Measurements from ENCODE around the gene CDC42BPB. TPM values are rescaled to one million over a fixed set of nuclear protein-coding genes. Genes with fewer than 3 reads are reported as not detected.

Gene CDC42BPB
- total and polyA plus RNA-seq, 2 of the 13 experiments (the other 11 are each of a cell fraction or from before 2014, with no cell fraction given): 19.7 to 32.3 TPM

DNA sequence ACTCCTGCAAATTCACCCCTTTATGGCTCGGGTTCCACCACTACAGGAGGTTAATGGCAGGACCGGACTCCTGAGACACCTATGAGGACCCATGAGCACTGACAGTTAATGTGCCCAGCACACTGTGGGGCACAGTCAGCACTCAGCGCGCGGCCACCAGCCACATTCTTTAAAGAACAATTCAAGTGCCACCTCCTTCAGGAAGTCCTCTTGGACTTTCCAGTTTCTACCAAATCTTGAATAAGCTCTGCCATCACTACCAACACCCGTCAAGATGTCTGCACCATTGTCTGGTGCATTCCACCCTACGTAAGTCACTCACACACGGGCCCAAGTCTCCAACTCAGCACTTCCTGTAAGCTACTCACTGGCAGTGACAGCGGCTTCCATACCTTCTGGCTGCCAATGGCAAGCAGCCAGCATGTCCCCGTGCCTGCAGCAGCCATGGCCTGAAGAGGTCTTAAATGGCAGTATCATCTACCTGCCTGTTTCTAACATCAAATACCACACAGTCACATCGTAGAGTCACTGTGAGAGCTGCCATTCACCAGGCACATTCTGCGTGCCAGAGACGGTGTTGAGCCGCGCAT lies 48.5 kb downstream of the CDC42BPB start:
- Histone ChIP-seq H3K4me1 (ENCODE audit: insufficient read depth, low read length) (no peaks in the 10 kb centered on the region), H4K20me1 (ENCODE audit: insufficient read depth, low read length) (no peaks in the 10 kb centered on the region), H3K9ac (ENCODE audit: insufficient read depth, low read depth, low read length) (no peak overlapping the region), H3K9me3 (ENCODE audit: low read length) (no peaks in the 10 kb centered on the region), H3K4me2 (ENCODE audit: low read depth, low read length) (no peak overlapping the region), H3K79me2 (ENCODE audit: insufficient read depth, low read length) (no peaks in the 10 kb centered on the region), H3K27me3 (ENCODE audit: control insufficient read depth in 1 of 2, insufficient read depth in 2 of 2, low read length in 2 of 2) (no peaks in the 10 kb centered on the region), H3K4me3 (replicated peaks in 1 of 3; ENCODE audit: insufficient read depth in 1 of 3, low read depth in 2 of 3, low read length in 3 of 3) (no peak overlapping the region), H2AFZ (ENCODE audit: low read length) (no peak overlapping the region), H3K36me3 (replicated peaks in 1 of 2; ENCODE audit: control insufficient read depth in 1 of 2, insufficient read depth in 2 of 2, low read length in 2 of 2) (peaks cover 15 to 25% of the 10 kb centered on the region in 2 experiments; a peak in 4 of 5 replicates), H3K27ac (ENCODE audit: extremely low read length, insufficient read depth, low read length) (no peak overlapping the region)
- POLR2A ChIA-PET: no interaction called here
- DNase-seq (ENCODE audit: low spot score) (no peak), ATAC-seq (no peak), FAIRE-seq (no peak)
- 99% methylated on average over 12 of the region's 15 CpGs for WGBS (ENCODE audit: low lambda C conversion rate)
- no TSS peak for BruUV-seq (replicated peaks)
- CTCF ChIA-PET (ENCODE audit: low intra/inter-chr PET ratio, low total read pairs): no interaction called here
- TF ChIP-seq, protein P1, sequence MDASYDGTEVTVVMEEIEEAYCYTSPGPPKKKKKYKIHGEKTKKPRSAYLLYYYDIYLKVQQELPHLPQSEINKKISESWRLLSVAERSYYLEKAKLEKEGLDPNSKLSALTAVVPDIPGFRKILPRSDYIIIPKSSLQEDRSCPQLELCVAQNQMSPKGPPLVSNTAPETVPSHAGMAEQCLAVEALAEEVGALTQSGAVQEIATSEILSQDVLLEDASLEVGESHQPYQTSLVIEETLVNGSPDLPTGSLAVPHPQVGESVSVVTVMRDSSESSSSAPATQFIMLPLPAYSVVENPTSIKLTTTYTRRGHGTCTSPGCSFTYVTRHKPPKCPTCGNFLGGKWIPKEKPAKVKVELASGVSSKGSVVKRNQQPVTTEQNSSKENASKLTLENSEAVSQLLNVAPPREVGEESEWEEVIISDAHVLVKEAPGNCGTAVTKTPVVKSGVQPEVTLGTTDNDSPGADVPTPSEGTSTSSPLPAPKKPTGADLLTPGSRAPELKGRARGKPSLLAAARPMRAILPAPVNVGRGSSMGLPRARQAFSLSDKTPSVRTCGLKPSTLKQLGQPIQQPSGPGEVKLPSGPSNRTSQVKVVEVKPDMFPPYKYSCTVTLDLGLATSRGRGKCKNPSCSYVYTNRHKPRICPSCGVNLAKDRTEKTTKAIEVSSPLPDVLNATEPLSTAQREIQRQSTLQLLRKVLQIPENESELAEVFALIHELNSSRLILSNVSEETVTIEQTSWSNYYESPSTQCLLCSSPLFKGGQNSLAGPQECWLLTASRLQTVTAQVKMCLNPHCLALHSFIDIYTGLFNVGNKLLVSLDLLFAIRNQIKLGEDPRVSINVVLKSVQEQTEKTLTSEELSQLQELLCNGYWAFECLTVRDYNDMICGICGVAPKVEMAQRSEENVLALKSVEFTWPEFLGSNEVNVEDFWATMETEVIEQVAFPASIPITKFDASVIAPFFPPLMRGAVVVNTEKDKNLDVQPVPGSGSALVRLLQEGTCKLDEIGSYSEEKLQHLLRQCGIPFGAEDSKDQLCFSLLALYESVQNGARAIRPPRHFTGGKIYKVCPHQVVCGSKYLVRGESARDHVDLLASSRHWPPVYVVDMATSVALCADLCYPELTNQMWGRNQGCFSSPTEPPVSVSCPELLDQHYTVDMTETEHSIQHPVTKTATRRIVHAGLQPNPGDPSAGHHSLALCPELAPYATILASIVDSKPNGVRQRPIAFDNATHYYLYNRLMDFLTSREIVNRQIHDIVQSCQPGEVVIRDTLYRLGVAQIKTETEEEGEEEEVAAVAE (CRISPR knock-in tag; IDR thresholded peaks at IDR 0.05; ENCODE audit: borderline replicate concordance): no peak
- no peak for TF ChIP-seq ZNF12 (CRISPR knock-in tag; IDR thresholded peaks at IDR 0.05)
- intact Hi-C loops (cut with micrococcal nuclease; ENCODE audit: unreplicated experiment) (no loop called here), in situ Hi-C loops (cut with HindIII; ENCODE audit: extremely low pct_ligation_motif_present, low pct_unique_long_range_greater_than_20kb) (no loop called here)

DNA sequence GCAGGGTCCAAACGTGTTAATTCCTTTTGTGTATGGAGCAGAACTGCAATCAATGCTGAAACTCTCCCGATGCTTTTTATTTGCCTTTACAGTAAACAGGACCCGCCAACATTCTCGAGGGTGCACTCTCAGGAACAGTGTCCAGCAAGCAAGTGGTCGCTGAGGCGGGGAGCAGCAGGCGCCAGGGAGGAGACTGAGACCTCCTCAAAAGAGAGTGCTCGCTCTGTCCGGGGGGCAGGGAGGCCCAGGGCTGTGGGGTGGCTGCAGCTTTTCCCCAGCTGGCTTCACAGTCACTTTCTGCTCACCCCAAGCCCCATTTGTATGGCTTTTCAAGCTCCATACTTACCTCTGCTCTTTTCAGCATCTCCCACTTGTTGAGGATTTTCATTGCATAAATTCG lies 49.2 kb downstream of the CDC42BPB start:
- Histone ChIP-seq H3K4me2 (ENCODE audit: low read depth, low read length) (no peak overlapping the region), H2AFZ (ENCODE audit: low read length) (no peak overlapping the region), H3K4me3 (replicated peaks in 1 of 3; ENCODE audit: insufficient read depth in 1 of 3, low read depth in 2 of 3, low read length in 3 of 3) (no peak overlapping the region), H3K36me3 (replicated peaks in 1 of 2; ENCODE audit: control insufficient read depth in 1 of 2, insufficient read depth in 2 of 2, low read length in 2 of 2) (peaks cover 17 to 30% of the 10 kb centered on the region in 2 experiments; a peak in 4 of 5 replicates), H3K79me2 (ENCODE audit: insufficient read depth, low read length) (no peaks in the 10 kb centered on the region), H3K27ac (ENCODE audit: extremely low read length, insufficient read depth, low read length) (no peak overlapping the region), H3K9me3 (ENCODE audit: low read length) (no peaks in the 10 kb centered on the region), H3K27me3 (ENCODE audit: control insufficient read depth in 1 of 2, insufficient read depth in 2 of 2, low read length in 2 of 2) (no peaks in the 10 kb centered on the region), H3K9ac (ENCODE audit: insufficient read depth, low read depth, low read length) (no peak overlapping the region), H3K4me1 (ENCODE audit: insufficient read depth, low read length) (no peaks in the 10 kb centered on the region), H4K20me1 (ENCODE audit: insufficient read depth, low read length) (no peaks in the 10 kb centered on the region)
- no TSS peak for BruUV-seq (replicated peaks)
- FAIRE-seq (no peak), ATAC-seq (no peak), DNase-seq (ENCODE audit: low spot score) (no peak)
- intact Hi-C loops (cut with micrococcal nuclease; ENCODE audit: unreplicated experiment) (no loop called here), in situ Hi-C loops (cut with HindIII; ENCODE audit: extremely low pct_ligation_motif_present, low pct_unique_long_range_greater_than_20kb) (no loop called here)
- WGBS (ENCODE audit: low lambda C conversion rate): 96% methylated on average over 9 of the region's 10 CpGs
- CTCF ChIA-PET (ENCODE audit: low intra/inter-chr PET ratio, low total read pairs): no interaction called here
- POLR2A ChIA-PET: no interaction called here
- TF ChIP-seq, protein P2, sequence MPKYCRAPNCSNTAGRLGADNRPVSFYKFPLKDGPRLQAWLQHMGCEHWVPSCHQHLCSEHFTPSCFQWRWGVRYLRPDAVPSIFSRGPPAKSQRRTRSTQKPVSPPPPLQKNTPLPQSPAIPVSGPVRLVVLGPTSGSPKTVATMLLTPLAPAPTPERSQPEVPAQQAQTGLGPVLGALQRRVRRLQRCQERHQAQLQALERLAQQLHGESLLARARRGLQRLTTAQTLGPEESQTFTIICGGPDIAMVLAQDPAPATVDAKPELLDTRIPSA (CRISPR knock-in tag; IDR thresholded peaks at IDR 0.05; ENCODE audit: borderline replicate concordance): no peak
- TF ChIP-seq, protein P3, sequence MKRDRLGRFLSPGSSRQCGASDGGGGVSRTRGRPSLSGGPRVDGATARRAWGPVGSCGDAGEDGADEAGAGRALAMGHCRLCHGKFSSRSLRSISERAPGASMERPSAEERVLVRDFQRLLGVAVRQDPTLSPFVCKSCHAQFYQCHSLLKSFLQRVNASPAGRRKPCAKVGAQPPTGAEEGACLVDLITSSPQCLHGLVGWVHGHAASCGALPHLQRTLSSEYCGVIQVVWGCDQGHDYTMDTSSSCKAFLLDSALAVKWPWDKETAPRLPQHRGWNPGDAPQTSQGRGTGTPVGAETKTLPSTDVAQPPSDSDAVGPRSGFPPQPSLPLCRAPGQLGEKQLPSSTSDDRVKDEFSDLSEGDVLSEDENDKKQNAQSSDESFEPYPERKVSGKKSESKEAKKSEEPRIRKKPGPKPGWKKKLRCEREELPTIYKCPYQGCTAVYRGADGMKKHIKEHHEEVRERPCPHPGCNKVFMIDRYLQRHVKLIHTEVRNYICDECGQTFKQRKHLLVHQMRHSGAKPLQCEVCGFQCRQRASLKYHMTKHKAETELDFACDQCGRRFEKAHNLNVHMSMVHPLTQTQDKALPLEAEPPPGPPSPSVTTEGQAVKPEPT (CRISPR knock-in tag; IDR thresholded peaks at IDR 0.05; ENCODE audit: low read depth): no peak
- TF ChIP-seq JUNB (CRISPR knock-in tag; IDR thresholded peaks at IDR 0.05; ENCODE audit: borderline replicate concordance) (no peak), ZNF7 (CRISPR knock-in tag; IDR thresholded peaks at IDR 0.05) (no peak), ZNF20 (CRISPR knock-in tag; IDR thresholded peaks at IDR 0.05) (no peak), ZNF720 (CRISPR knock-in tag; IDR thresholded peaks at IDR 0.05) (no peak), KLF13 (CRISPR knock-in tag; IDR thresholded peaks at IDR 0.05) (no peak)
- TF ChIP-seq, protein P4, sequence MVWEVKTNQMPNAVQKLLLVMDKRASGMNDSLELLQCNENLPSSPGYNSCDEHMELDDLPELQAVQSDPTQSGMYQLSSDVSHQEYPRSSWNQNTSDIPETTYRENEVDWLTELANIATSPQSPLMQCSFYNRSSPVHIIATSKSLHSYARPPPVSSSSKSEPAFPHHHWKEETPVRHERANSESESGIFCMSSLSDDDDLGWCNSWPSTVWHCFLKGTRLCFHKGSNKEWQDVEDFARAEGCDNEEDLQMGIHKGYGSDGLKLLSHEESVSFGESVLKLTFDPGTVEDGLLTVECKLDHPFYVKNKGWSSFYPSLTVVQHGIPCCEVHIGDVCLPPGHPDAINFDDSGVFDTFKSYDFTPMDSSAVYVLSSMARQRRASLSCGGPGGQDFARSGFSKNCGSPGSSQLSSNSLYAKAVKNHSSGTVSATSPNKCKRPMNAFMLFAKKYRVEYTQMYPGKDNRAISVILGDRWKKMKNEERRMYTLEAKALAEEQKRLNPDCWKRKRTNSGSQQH (CRISPR knock-in tag; IDR thresholded peaks at IDR 0.05; ENCODE audit: low read depth): no peak
